ENCODE data around the gene EXOC3L1. TPM values are rescaled to one million over a fixed set of nuclear protein-coding genes. Genes with fewer than 3 reads are reported as not detected.

The EXOC3L1 gene
- total and polyA plus RNA-seq, 2 of the 13 experiments (the other 11 are each of a cell fraction or from before 2014, with no cell fraction given), result 0.12 TPM; not detected in 1

DNA sequence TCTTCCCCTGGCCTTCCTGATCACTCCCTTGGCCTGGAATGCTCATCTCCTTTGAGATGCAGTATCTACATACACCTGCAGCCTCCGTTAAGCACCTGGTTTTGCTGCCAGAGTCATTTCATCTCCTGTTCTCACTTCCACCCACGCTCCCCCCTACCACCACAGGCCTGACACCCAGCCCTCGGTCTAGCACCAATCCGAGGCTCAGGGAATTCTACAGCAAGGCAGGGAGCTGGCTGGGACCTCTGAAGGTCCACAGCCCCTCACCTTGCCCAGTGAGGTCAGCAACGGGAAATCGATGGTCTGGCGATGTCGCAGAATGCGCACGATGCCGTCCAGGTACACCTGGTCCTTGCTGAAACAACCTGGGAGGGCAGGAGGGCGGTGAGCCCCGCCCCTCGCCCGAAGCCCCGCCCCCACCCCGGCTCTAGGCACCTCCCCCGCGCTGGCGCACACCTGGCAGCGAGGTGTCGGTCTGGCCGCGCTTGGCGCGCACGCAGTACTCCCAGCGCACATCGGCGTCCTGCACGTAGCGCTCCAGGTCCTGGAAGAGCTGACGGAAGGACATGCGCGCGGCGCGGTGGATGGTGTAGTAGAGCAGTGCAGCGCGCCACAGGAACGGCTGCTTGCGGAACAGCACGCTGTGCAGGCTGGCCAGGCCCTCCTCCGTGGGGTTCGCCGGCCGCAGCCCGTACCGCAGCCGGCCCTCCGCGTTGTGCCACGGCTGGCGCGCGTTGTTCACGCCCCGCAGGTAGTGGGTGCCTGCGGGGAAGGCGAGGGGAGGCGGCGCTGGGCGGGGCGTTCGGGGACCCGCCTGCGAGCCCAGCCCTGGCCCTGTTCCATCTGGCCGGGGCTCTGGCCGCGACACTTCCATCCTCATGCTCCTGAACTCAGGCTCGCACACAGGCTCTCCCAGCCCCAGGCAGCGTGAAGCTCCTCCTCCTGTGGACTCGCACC, 11.9 kb downstream of the EXOC3L1 start (continued):
- TF ChIP-seq, protein P1, sequence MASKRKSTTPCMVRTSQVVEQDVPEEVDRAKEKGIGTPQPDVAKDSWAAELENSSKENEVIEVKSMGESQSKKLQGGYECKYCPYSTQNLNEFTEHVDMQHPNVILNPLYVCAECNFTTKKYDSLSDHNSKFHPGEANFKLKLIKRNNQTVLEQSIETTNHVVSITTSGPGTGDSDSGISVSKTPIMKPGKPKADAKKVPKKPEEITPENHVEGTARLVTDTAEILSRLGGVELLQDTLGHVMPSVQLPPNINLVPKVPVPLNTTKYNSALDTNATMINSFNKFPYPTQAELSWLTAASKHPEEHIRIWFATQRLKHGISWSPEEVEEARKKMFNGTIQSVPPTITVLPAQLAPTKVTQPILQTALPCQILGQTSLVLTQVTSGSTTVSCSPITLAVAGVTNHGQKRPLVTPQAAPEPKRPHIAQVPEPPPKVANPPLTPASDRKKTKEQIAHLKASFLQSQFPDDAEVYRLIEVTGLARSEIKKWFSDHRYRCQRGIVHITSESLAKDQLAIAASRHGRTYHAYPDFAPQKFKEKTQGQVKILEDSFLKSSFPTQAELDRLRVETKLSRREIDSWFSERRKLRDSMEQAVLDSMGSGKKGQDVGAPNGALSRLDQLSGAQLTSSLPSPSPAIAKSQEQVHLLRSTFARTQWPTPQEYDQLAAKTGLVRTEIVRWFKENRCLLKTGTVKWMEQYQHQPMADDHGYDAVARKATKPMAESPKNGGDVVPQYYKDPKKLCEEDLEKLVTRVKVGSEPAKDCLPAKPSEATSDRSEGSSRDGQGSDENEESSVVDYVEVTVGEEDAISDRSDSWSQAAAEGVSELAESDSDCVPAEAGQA (IDR thresholded peaks at IDR 0.05; ENCODE audit: low read depth), result peak; percentile 76; the same call in 1 of the 2 replicates
- TF ChIP-seq, protein P1 (CRISPR knock-in tag; IDR thresholded peaks at IDR 0.05; ENCODE audit: borderline replicate concordance), result no peak
- TF ChIP-seq, protein P2, sequence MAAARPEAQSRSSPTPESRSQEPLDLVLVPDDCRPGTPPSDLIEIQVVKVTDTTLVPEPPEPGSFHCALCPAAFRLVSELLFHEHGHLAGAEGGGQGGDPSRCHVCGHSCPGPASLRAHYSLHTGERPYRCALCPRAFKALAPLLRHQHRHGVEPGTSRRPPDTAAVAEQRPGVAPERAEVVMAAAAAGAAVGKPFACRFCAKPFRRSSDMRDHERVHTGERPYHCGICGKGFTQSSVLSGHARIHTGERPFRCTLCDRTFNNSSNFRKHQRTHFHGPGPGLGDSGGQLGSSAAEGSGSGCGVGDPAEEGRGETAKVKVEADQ (CRISPR knock-in tag; IDR thresholded peaks at IDR 0.05; ENCODE audit: borderline replicate concordance), result peak; percentile 71; the same call in 1 of the 2 replicates
- TF ChIP-seq, protein P3, sequence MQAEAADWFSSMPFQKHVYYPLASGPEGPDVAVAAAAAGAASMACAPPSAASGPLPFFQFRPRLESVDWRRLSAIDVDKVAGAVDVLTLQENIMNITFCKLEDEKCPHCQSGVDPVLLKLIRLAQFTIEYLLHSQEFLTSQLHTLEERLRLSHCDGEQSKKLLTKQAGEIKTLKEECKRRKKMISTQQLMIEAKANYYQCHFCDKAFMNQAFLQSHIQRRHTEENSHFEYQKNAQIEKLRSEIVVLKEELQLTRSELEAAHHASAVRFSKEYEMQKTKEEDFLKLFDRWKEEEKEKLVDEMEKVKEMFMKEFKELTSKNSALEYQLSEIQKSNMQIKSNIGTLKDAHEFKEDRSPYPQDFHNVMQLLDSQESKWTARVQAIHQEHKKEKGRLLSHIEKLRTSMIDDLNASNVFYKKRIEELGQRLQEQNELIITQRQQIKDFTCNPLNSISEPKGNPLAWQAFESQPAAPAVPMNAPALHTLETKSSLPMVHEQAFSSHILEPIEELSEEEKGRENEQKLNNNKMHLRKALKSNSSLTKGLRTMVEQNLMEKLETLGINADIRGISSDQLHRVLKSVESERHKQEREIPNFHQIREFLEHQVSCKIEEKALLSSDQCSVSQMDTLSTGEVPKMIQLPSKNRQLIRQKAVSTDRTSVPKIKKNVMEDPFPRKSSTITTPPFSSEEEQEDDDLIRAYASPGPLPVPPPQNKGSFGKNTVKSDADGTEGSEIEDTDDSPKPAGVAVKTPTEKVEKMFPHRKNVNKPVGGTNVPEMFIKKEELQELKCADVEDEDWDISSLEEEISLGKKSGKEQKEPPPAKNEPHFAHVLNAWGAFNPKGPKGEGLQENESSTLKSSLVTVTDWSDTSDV (CRISPR knock-in tag; IDR thresholded peaks at IDR 0.05), result no peak
- TF ChIP-seq HMG20A (CRISPR knock-in tag; IDR thresholded peaks at IDR 0.05; ENCODE audit: borderline replicate concordance) (no peak), ZNF160 (CRISPR knock-in tag; IDR thresholded peaks at IDR 0.05) (peak; percentile 79), FOXO1 (CRISPR knock-in tag; IDR thresholded peaks at IDR 0.05) (no peak; the same call in 1 of the 2 replicates)
- TF ChIP-seq, protein P4, sequence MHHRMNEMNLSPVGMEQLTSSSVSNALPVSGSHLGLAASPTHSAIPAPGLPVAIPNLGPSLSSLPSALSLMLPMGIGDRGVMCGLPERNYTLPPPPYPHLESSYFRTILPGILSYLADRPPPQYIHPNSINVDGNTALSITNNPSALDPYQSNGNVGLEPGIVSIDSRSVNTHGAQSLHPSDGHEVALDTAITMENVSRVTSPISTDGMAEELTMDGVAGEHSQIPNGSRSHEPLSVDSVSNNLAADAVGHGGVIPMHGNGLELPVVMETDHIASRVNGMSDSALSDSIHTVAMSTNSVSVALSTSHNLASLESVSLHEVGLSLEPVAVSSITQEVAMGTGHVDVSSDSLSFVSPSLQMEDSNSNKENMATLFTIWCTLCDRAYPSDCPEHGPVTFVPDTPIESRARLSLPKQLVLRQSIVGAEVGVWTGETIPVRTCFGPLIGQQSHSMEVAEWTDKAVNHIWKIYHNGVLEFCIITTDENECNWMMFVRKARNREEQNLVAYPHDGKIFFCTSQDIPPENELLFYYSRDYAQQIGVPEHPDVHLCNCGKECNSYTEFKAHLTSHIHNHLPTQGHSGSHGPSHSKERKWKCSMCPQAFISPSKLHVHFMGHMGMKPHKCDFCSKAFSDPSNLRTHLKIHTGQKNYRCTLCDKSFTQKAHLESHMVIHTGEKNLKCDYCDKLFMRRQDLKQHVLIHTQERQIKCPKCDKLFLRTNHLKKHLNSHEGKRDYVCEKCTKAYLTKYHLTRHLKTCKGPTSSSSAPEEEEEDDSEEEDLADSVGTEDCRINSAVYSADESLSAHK (CRISPR knock-in tag; IDR thresholded peaks at IDR 0.05; ENCODE audit: borderline replicate concordance), result no peak
- TF ChIP-seq, protein P5, sequence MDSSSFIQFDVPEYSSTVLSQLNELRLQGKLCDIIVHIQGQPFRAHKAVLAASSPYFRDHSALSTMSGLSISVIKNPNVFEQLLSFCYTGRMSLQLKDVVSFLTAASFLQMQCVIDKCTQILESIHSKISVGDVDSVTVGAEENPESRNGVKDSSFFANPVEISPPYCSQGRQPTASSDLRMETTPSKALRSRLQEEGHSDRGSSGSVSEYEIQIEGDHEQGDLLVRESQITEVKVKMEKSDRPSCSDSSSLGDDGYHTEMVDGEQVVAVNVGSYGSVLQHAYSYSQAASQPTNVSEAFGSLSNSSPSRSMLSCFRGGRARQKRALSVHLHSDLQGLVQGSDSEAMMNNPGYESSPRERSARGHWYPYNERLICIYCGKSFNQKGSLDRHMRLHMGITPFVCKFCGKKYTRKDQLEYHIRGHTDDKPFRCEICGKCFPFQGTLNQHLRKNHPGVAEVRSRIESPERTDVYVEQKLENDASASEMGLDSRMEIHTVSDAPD (CRISPR knock-in tag; IDR thresholded peaks at IDR 0.05), result no peak

Measured in HepG2 (cell line).